MM.1S (cell line): ENCODE results near the gene A3GALT2.

Experiments
- CTCF ChIP-seq: fragments of 300-600 bp; sonication (generic); IDR thresholded peaks from 2 replicates; pipeline ENCODE4 v1.5.1; 2016; ENCODE audit warnings: antibody characterized with exemption, low read length, mixed read lengths
- EZH2 ChIP-seq: fragments of 300-600 bp; sonication (generic); optimal IDR thresholded peaks from 2 replicates; pipeline ENCODE3; 2017; ENCODE audit warnings: low read depth, mild to moderate bottlenecking, antibody characterized with exemption, low read length, mixed read lengths

DNA sequence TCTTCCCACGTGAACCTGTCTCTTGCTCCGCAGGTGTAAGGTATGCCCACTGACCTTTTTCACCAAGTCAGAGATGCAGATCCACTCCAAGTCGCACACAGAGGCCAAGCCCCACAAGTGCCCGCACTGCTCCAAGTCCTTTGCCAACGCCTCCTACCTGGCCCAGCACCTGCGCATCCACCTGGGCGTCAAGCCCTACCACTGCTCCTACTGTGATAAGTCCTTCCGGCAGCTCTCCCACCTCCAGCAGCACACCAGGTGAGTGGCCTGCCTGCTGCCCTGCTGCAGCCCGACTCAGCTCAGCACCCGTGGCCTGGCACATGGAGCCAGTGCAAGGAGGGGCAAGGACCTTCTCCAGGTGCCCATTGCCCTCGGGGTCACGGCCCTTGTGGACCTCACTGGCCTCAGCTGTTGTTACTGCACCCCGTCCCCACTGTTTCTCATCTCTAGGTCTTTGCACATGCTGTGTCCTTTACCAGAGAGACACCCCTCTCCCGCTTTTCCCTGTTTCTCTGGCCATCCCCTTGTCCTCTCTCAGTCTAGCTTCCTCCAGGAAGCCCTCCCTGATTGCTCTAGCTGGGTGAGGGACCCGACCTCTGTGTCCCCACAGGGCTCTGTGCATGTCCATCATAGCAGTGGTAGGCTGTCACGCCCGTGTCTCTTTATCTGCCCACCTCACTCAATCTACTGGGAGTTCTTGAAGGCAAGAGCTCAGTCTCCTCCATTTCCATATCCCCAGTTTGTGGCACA is 39.2 kb downstream of the A3GALT2 start:
- no peak for TF ChIP-seq CTCF
- TF ChIP-seq EZH2, result no peak
